ENCODE measurements around the gene RAD51B. TPM values are rescaled to one million over a fixed set of nuclear protein-coding genes. Genes with fewer than 3 reads are reported as not detected.
A peak's percentile ranks its signal among the peaks of the same experiment; 100 is the strongest.

The RAD51B gene
- total RNA-seq, 6 experiments from 2014 or later = 2.7 to 5.8 (median 4.3) TPM

DNA sequence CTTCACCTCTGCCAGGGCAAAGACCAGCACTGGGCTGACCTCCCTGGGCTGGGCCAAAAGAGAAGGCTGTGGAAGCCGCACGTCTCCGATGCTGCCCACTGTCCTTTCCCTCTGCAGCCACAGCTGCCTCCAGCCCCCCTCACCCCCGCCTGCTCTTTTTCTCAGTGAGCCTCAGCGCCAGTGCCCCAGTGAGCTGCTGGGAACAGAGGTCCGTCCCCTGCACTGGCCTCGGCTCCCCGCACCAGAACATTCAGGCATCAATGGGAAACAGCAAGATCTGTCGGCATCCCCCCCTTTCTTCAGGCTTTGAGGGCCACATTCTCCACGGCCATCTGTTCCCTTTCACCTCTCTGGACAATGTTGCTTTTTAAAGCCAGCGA, 575.2 kb downstream of the RAD51B start:
- H3K27ac ChIP-seq = peak overlapping the region in 1 of 3 donors; percentile 11
- peaks cover 0 to 29% (median 12%) of the 10 kb centered on the region in 4 donors for H3K4me1 ChIP-seq
- 87% methylated on average over 7 of the region's 11 CpGs for WGBS (ENCODE audit: insufficient coverage, low coverage, low lambda C conversion rate, missing lambda C conversion rate)
- no peak for TF ChIP-seq POLR2A (IDR thresholded peaks at IDR 0.05)
- TF ChIP-seq, protein P1, sequence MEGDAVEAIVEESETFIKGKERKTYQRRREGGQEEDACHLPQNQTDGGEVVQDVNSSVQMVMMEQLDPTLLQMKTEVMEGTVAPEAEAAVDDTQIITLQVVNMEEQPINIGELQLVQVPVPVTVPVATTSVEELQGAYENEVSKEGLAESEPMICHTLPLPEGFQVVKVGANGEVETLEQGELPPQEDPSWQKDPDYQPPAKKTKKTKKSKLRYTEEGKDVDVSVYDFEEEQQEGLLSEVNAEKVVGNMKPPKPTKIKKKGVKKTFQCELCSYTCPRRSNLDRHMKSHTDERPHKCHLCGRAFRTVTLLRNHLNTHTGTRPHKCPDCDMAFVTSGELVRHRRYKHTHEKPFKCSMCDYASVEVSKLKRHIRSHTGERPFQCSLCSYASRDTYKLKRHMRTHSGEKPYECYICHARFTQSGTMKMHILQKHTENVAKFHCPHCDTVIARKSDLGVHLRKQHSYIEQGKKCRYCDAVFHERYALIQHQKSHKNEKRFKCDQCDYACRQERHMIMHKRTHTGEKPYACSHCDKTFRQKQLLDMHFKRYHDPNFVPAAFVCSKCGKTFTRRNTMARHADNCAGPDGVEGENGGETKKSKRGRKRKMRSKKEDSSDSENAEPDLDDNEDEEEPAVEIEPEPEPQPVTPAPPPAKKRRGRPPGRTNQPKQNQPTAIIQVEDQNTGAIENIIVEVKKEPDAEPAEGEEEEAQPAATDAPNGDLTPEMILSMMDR (IDR thresholded peaks at IDR 0.05) = no peak
- no peak for DNase-seq
- ATAC-seq = no peak
- H3K27me3 ChIP-seq = no peaks in the 10 kb centered on the region
- no peaks in the 10 kb centered on the region for H3K36me3 ChIP-seq
- intact Hi-C loops (cut with DNase I) = no loop called here
- no peaks in the 10 kb centered on the region for H3K9me3 ChIP-seq
- no peak overlapping the region for H3K4me3 ChIP-seq

DNA sequence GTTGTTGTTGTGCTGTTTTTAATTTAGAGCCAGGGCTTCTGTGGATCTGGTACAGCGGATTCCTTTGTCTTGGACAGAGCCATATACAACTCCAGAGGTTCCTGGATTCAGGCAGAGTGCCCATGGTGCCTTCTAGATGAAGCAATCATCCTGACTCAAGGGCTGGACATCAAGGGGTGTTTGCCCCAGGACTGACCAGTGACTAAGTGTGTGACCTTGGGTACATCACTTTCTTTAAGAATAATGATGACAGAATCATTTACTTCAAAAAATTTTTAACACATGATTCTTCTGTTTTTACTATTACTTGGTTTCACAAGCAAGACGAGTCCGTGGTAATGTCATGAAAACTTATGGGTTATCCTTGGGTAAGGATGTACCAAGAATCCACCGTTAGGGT, 576.0 kb downstream of the RAD51B start:
- H3K4me1 ChIP-seq = peaks cover 0 to 27% (median 11%) of the 10 kb centered on the region in 4 donors
- TF ChIP-seq, protein P1 (IDR thresholded peaks at IDR 0.05) = no peak
- no peak for TF ChIP-seq POLR2A (IDR thresholded peaks at IDR 0.05)
- 82% methylated on average over 4 of the region's 4 CpGs for WGBS (ENCODE audit: insufficient coverage, low coverage, low lambda C conversion rate, missing lambda C conversion rate)
- ATAC-seq = peak in 1 of 4 donors; percentile 21
- intact Hi-C loops (cut with DNase I) = no loop called here
- H3K4me3 ChIP-seq = no peak overlapping the region
- no peak for DNase-seq
- H3K27ac ChIP-seq = no peak overlapping the region
- H3K9me3 ChIP-seq = no peaks in the 10 kb centered on the region
- no peaks in the 10 kb centered on the region for H3K36me3 ChIP-seq
- H3K27me3 ChIP-seq = no peaks in the 10 kb centered on the region

DNA sequence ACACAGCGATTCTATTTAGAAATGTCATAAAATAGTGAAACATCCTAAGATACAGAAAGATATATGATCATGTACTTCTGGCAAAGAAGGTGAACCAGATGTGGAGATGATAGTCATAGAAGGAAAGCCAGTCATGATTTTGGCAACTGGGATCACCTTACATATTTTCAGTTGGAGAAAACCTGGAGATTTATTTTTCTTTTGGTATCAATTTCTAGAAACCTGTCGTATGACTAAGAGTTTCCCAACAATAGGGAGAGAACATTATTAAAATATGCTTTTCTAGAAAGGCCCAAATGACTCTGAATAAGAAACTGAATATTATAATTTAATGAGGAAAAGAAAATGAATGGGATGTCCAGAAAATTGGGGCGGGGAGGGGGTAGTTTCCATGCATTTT, 576.9 kb downstream of the RAD51B start:
- Histone ChIP-seq H3K36me3 (no peaks in the 10 kb centered on the region), H3K27me3 (no peaks in the 10 kb centered on the region), H3K4me1 (peaks cover 0 to 19% (median 8%) of the 10 kb centered on the region in 4 donors), H3K27ac (peak overlapping the region in 1 of 3 donors; percentile 13), H3K9me3 (no peaks in the 10 kb centered on the region), H3K4me3 (no peak overlapping the region)
- WGBS (ENCODE audit: insufficient coverage, low coverage, low lambda C conversion rate, missing lambda C conversion rate) = 100% methylated on average over 3 of the region's 3 CpGs
- intact Hi-C loops (cut with DNase I) = no loop called here
- DNase-seq (no peak), ATAC-seq (no peak)
- TF ChIP-seq, protein P1 (IDR thresholded peaks at IDR 0.05) = no peak
- TF ChIP-seq POLR2A (IDR thresholded peaks at IDR 0.05) = no peak

- WGBS (ENCODE audit: insufficient coverage, low coverage, low lambda C conversion rate, missing lambda C conversion rate) = 29% methylated on average over 3 of the region's 6 CpGs
- Histone ChIP-seq H3K4me1 (peaks cover 0 to 10% (median 6%) of the 10 kb centered on the region in 4 donors), H3K27ac (no peak overlapping the region), H3K4me3 (no peak overlapping the region), H3K36me3 (no peaks in the 10 kb centered on the region), H3K27me3 (no peaks in the 10 kb centered on the region), H3K9me3 (no peaks in the 10 kb centered on the region)
- TF ChIP-seq, protein P1 (IDR thresholded peaks at IDR 0.05) = no peak
- TF ChIP-seq POLR2A (IDR thresholded peaks at IDR 0.05) = peak; percentile 26
- ATAC-seq (peak; percentile 45 to 62 (median 50)), DNase-seq (peak; percentile 55 to 70 (median 60))
- intact Hi-C loops (cut with DNase I) = no loop called here
These were observed 577.8 kb downstream of the RAD51B start for GRCh38 chr14:68397371-68397811.

GRCh38 chr14:68397822-68398221, 578.2 kb downstream of the RAD51B start:
- no peaks in the 10 kb centered on the region for H3K27me3 ChIP-seq
- no peaks in the 10 kb centered on the region for H3K36me3 ChIP-seq
- ATAC-seq (no peak), DNase-seq (no peak)
- H3K4me3 ChIP-seq = no peak overlapping the region
- TF ChIP-seq POLR2A (IDR thresholded peaks at IDR 0.05) = no peak
- TF ChIP-seq, protein P1 (IDR thresholded peaks at IDR 0.05) = no peak
- no peaks in the 10 kb centered on the region for H3K9me3 ChIP-seq
- WGBS (ENCODE audit: insufficient coverage, low coverage, low lambda C conversion rate, missing lambda C conversion rate) = 38% methylated on average over 3 of the region's 6 CpGs
- peak overlapping the region in 1 of 3 donors; percentile 23 for H3K27ac ChIP-seq
- peaks cover 0 to 6% (median 3%) of the 10 kb centered on the region in 4 donors for H3K4me1 ChIP-seq
- intact Hi-C loops (cut with DNase I) = no loop called here
